HL-60 (cell line): Measurements from ENCODE around the gene DPYD.

Experiments
- GABPA ChIP-seq: IDR thresholded peaks from 2 replicates; pipeline ENCODE4 v1.6.1; 2012; ENCODE audit warnings: low read depth
- TF ChIP-seq, protein P1 (sequence below): IDR thresholded peaks from 2 replicates; pipeline ENCODE4 v1.6.1; 2012; ENCODE audit warnings: low read depth; ENCODE audit not compliant: insufficient replicate concordance
- TF ChIP-seq, protein P2 (sequence below): IDR thresholded peaks from one replicate; pipeline ENCODE4 v1.5.1; 2011; ENCODE audit warnings: low read length, control low read depth, inconsistent platforms; ENCODE audit not compliant: insufficient read depth

DNA sequence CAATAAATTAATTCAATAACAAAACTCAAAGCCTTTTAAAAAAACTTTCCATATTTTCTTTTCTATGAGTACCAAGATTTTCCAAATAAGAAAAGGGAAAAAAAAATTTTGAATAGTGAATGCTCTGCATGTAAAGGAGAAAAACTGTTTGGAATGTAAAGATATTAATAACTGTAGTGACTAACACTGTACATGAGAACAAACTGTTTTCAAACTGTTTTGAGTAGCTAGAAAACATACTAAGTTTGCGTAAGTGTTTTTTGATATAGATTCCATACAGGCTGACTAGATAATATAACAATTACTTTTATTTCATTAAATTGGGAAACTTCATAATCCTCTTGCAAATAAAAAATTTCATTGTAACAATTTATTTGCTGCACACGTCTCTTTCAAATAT lies 150.5 kb downstream of the DPYD start:
- TF ChIP-seq, protein P1, sequence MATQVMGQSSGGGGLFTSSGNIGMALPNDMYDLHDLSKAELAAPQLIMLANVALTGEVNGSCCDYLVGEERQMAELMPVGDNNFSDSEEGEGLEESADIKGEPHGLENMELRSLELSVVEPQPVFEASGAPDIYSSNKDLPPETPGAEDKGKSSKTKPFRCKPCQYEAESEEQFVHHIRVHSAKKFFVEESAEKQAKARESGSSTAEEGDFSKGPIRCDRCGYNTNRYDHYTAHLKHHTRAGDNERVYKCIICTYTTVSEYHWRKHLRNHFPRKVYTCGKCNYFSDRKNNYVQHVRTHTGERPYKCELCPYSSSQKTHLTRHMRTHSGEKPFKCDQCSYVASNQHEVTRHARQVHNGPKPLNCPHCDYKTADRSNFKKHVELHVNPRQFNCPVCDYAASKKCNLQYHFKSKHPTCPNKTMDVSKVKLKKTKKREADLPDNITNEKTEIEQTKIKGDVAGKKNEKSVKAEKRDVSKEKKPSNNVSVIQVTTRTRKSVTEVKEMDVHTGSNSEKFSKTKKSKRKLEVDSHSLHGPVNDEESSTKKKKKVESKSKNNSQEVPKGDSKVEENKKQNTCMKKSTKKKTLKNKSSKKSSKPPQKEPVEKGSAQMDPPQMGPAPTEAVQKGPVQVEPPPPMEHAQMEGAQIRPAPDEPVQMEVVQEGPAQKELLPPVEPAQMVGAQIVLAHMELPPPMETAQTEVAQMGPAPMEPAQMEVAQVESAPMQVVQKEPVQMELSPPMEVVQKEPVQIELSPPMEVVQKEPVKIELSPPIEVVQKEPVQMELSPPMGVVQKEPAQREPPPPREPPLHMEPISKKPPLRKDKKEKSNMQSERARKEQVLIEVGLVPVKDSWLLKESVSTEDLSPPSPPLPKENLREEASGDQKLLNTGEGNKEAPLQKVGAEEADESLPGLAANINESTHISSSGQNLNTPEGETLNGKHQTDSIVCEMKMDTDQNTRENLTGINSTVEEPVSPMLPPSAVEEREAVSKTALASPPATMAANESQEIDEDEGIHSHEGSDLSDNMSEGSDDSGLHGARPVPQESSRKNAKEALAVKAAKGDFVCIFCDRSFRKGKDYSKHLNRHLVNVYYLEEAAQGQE: no peak
- TF ChIP-seq, protein P2, sequence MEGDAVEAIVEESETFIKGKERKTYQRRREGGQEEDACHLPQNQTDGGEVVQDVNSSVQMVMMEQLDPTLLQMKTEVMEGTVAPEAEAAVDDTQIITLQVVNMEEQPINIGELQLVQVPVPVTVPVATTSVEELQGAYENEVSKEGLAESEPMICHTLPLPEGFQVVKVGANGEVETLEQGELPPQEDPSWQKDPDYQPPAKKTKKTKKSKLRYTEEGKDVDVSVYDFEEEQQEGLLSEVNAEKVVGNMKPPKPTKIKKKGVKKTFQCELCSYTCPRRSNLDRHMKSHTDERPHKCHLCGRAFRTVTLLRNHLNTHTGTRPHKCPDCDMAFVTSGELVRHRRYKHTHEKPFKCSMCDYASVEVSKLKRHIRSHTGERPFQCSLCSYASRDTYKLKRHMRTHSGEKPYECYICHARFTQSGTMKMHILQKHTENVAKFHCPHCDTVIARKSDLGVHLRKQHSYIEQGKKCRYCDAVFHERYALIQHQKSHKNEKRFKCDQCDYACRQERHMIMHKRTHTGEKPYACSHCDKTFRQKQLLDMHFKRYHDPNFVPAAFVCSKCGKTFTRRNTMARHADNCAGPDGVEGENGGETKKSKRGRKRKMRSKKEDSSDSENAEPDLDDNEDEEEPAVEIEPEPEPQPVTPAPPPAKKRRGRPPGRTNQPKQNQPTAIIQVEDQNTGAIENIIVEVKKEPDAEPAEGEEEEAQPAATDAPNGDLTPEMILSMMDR: no peak
- TF ChIP-seq GABPA: no peak
